Ovary (tissue), 3 donors: ENCODE measurements around the gene CDC16.

Source experiments
- EP300 ChIP-seq: sonication (generic); formaldehyde crosslinking; IDR thresholded peaks from one replicate; pipeline ENCODE4 v1.6.1; 2017; ENCODE audit warnings: antibody characterized with exemption
- POLR2A ChIP-seq: fragments of 450-650 bp; IDR thresholded peaks from one replicate; pipeline ENCODE4 v1.6.1; 2017; ENCODE audit warnings: antibody characterized with exemption, mild to moderate bottlenecking, moderate library complexity
- TF ChIP-seq, protein P1 (sequence below), 3 donors: fragments of 450-650 bp in 2 of 3; fragments of 200-600 bp in 1 of 3; IDR thresholded peaks; one replicate each; pipeline versions ENCODE4 v1.5.1 to v1.8.0; 2016 to 2022; ENCODE audit warnings: antibody characterized with exemption in 3 of 3, mild to moderate bottlenecking in 1 of 3
- donor health status: DM: no; HTN: no; CAD: no.

GRCh38 chr13:114309086-114309485, 74.4 kb downstream of the CDC16 start:
- TF ChIP-seq, protein P1, sequence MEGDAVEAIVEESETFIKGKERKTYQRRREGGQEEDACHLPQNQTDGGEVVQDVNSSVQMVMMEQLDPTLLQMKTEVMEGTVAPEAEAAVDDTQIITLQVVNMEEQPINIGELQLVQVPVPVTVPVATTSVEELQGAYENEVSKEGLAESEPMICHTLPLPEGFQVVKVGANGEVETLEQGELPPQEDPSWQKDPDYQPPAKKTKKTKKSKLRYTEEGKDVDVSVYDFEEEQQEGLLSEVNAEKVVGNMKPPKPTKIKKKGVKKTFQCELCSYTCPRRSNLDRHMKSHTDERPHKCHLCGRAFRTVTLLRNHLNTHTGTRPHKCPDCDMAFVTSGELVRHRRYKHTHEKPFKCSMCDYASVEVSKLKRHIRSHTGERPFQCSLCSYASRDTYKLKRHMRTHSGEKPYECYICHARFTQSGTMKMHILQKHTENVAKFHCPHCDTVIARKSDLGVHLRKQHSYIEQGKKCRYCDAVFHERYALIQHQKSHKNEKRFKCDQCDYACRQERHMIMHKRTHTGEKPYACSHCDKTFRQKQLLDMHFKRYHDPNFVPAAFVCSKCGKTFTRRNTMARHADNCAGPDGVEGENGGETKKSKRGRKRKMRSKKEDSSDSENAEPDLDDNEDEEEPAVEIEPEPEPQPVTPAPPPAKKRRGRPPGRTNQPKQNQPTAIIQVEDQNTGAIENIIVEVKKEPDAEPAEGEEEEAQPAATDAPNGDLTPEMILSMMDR (IDR thresholded peaks at IDR 0.05): no peak
- TF ChIP-seq EP300 (no peak), POLR2A (no peak)
